ENCODE data around the gene FBXO10.

- no peak for TF ChIP-seq CTCF (IDR thresholded peaks at IDR 0.05)
- TF ChIP-seq EP300 (IDR thresholded peaks at IDR 0.05): no peak
- TF ChIP-seq POLR2A (IDR thresholded peaks at IDR 0.05): no peak
Measured at GRCh38 chr9:37611014-37611413, 34.8 kb upstream of the FBXO10 start.

All from tibial nerve (tissue), 4 donors.